Activated naive CD4-positive, alpha-beta T cell (primary cell): ENCODE results near the gene MYL6.
"Not testable (repeated sequence)": the region's sequence is repeated elsewhere in the genome, so short reads cannot be mapped to it uniquely, and the experiment has no call there.

Experiments
- DNase-seq, 4 experiments: peaks; one replicate each; lab custom pipeline; 2025; lab: John Stamatoyannopoulos, UW

Gene MYL6

DNA sequence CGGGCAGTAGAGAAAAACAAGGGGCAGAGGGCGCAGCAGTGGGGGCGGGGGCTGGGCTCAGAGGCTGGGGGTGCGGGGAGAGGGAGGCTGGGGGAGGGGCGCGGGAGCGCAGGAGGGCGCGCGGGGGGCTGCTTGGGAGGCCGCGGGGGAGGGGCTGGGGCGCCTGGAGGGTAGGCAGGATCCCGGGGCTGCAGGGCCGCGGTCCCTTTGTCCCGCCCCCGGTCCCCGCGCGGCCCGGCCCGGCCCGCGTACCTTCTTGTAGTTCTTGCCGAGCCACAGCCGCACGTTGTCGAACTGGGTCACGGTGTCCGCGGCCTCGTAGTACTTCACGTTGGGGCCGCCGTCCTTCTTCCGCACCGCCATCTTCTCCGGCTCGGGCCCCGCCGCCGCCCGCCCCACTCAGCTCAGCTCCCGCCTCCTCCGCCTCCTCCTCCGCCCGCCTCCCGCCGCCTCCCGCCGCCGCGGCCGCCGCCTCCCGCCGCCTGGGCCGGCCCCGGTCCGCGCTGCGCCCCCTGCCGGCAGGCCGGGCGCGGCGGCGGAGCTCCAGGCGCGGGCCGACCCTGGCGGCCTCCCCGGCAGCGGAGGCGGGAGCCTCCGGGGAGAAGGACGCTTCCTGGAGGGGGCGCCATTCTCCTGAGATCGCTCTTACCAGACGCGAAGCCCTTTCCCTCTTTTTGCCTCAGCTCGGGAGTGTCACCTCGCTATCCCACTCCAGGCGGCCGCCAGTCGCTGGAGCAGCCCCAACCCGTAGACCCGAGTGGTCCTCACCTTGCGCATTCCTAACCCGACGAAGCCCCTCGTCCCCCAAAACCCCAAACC, 31.1 kb downstream of the MYL6 start, which contains the start of gene SMARCC2:
Gene SMARCC2, minus strand, starts transcription at position 385 of the 819 bp plus-strand sequence. Its CDS starts 22 bp downstream, at position 363.
- DNase-seq, result peak; percentile 65 to 81 (median 70)

DNA sequence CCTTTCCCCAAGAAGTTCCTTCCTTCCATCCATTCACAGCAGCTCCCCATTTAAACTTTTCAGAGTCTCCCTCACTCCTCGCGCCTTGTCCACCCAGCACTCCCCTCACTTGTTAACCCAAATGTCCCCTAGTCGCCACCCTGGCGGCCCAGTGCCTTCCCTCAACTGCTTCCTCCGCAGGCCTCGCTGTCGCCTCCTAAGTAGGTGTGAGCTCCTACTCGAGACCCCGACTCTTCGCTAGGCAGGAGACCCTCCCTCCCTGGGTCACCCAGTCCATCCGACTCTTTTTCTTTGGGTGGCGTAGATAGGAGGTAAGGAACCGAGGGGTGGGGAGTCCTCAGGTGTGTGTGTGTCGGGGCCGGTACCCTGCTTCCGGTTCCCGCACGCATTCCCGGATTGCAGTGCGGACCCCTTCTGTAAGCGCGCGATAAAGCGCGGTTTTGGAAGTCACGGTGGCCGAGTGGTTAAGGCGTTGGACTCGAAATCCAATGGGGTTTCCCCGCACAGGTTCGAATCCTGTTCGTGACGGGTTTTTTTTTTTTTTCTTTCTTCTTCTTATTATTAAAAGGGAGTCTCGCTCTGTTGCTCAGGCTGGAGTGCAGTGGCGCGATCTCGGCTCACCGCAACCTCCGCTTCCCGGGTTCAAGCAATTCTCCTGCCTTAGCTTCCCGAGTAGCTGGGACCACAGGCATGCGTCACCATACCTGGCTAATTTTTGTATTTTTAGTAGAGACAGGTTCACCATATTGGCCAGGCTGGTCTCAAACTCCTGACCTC, 31.9 kb downstream of the MYL6 start:
- peak; percentile 55 to 88 (median 75) for DNase-seq

DNA sequence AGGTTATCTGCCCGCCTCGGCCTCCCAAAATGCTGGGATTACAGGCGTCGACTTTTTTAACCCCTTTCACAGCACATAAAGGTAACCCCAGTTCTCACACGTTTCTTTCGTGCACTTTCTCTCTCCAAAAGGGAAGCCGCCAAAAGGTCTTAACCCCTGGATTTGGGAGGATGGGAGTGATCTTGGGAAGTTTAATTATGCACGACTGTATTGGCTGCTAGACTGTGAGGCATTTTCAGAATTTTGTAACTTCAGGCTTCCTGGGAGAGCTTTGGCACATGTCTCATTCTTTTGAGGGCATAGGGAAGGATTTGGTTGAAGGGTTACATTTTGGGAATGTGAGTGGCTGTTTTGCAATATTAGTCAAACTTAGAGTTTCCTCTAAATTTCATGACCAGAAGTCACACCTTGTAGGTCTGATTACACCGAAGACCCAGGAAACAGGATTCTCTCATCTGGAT, 32.6 kb downstream of the MYL6 start:
- DNase-seq, result no peak

DNA sequence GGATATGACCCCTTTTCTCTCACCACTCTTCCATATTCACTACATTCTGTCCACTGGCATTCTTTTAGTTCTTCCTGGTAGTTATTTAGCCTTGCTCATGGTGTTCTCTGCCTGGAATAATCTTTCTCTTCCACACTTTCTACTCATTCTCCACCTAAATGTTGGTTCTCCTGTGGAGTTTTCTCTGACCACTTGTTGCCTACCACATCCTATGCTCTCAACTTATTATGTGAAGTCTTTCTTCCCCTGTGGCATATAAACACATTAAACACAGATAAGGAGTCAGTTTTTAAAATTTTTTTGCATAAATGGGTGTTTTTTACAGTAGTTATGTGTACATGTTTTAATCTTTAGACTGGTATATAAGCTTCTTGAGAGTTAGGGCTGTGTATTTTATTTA, 34.4 kb downstream of the MYL6 start:
- DNase-seq, result no peak

DNA sequence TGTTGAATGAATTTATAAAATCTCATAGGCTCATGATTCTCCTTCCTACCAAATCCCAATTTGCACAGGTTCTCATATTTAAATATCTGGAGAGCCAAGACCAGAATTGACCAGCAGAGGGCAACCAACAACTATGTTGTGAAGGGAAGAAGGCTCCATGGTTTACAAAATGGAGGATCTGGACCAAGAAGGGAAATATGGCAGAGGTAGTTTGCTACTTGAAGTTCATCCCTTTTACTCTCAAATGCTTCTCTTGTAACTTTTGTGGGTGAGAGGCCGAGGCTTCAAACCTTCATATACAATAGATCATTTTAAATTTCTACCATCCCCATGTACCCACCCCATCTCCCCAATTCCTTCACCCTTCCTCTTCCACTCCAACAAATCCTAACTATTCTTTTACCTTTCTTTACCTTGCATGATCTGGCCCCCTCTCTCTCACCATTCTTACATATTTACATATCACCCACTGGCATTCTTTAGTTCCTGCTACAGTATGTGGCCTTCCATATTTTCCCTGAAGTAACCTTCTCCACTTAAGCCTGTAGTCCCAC, 34.9 kb downstream of the MYL6 start:
- peak; percentile 7 to 48 (median 24) for DNase-seq

DNA sequence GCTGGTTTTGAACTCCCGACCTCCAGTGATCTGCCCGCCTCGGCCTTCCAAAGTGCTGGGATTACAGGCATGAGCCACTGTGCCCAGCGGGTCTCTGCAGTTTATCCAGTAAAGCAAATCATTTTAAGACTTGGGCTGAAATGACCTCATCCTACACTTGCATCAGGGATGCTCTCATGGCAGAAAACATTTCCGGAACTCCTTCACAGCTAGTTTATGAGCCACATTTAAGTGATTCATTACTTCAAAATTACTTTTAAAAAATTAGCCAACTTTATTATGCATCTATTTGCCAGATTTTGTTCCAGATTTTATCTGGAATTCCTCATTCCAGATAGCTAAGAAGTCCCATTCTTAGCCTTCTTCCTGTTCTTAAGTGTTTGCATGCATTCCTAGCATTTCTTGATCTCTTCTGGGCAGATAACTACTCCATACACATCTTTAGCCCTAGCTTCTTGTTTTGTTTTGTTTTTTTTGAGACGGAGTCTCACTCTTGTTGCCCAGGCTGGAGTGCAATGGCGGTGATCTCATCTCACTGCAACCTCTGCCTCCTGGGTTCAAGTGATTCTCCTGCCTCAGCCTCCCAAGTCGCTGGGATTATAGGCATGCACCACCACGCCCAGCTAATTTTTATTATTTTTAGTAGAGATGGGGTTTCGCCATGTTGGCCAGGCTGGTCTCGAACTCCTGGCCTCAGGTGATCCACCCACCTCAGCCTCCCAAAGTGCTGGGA, 38.8 kb downstream of the MYL6 start:
- DNase-seq, result not testable (repeated sequence)

DNA sequence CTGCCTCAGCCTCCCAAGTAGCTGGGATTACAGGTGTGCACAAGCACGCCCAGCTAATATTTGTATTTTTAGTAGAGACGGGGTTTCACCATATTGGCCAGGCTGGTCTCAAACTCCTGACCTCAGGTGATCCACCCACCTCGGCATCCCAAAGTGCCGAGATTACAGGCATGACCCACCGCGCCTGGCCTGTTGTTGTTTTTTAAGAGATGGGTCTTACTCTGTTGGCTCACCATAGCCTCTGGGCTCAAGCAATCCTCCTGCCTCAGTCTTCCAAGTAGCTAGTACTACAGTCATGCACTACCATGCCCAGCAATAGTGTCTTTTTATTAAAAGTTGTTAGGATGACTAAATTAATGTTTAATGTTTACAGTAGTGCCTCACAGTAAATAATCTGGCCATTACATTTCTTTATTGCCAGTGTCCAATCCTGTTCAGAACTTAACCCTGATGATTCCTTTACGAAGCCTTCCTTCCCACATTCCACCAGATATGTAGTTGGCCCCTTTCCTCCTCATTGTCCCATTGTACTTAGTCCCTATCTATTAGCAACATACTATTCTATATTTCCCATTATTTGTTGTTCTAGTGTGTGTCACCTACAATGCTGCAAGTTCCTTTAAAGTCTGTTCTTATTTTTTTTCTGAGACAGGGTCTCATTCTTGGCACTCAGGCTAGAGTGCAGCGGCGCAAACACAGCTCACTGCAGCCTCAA, 39.9 kb downstream of the MYL6 start:
- DNase-seq, result no peak

DNA sequence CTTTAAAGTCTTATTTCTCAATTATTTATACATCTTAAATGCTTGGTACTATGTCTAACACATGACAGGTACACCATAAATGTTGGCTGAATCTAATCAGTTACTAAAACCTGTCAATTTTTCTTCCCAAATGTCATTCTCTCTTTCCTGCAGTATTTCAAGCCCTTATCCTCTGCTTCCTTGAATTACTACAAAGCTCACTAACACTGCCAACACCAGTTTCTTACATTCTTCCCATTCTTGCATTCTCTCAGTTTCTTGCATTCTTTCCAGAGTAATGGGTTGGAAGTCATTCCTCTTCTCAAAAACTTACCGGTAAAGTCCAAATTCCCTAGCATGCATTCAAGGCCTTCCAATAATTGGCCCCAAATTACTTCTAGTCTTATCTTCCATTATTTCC, 40.7 kb downstream of the MYL6 start:
- no peak for DNase-seq

DNA sequence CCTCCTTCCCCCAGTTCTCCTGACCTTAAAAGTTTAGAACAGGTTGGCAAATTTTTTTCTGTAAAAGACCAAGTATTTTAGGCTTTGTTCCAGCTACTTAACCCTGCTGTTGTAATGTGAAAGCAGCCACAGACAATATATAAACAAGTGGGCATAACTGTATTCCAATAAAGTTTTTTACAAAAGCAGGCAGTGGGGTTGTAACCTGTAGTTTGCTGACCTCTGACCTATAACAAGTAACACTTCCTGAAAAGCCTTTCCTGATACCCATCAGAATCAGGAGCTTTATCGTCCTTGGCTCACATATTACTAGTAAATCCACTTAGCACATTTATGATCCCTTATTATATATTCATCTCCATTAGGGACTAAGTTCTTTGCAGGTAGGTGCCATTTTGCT, 44.2 kb downstream of the MYL6 start:
- DNase-seq, result no peak

DNA sequence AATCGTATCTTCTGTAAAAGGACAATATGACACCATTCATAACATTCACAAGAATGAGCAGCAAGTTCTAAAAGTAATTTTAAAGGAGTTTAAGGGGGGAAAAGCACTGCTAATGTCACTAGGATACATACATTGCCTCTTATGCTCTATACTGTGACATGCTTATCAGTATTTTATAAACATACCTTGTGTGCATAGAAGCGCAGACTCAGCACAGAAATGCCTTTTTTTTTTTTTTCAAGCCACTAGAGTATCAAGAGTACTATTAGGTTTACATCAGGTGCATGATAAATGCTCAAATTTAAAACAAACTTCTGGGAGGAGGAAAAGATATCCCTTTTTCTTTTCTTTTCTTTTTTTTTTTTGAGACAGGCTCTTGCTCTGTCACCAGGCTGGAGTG, 44.7 kb downstream of the MYL6 start:
- DNase-seq, result no peak

DNA sequence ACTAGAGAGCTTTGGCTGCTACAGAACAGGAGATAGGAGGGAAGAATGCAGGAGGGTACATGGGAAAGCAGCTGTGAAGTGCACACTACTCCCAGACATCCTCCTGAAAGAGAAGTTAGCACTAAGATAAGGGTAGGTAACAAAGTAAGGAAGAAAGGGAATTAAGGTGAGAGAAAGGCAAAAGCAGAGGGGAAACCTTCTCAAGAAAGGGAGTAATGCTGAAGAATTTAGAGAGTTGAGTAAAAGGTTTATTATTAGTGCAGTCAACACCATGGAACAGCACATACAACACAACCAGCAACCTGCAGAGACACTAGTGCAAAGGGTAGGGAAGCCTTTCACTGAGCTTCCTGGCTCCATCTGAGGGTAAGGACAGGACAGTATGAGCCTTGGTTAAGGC, 46.1 kb downstream of the MYL6 start:
- no peak for DNase-seq

DNA sequence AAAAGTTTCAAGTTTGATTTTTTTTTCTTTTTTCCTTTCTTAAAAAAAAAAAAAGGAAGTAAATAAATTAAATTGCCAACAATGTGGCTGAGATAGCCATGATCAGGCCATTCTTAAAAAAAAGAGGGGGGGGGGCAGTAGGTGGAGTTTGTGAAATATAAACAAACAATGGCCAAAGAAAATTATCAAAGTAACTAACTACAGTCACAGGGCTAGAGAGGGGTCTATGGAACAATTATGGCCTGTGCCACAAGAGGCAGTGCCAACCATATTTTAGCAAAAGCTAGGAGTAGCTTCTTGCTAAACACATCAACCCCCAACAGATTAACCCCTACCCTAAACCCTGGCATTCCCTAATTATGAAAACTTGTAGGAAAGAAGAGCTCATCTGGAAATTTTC, 47.3 kb downstream of the MYL6 start:
- DNase-seq, result no peak

DNA sequence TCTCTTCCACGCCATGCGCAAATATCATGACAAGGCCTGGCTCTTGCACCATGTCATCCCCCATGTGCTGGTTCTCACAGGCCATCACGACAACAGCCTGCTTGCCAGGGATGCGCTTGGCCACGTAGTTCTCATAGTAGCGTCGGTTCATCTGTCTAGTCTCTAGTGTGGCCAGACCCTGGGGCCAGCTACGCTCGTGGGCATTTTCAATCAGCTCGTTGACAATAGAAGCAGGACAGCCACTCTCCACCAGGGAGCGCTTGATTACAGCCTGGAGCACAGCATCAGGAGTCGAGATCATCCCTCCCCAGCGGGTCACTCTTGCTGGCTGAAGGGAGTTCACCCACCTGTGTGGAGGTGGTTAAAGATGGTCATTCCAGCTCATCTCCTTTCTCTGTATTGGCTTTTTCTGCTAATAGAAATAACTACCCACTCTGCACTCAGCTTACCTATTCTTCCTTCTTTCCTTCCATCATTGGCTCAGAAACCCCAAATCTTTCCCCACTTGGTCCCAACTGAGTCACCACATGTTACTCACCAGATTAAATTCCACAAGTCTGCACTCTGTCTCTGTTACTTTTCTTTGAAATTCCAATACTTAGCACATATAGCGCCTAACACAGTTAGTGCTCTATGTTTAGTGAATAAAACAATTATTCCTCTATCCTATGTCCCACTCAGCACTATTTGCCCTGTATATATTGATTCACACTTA, 48.5 kb downstream of the MYL6 start:
- DNase-seq, result peak in 2 of 4 experiments; percentile 5 to 19

DNA sequence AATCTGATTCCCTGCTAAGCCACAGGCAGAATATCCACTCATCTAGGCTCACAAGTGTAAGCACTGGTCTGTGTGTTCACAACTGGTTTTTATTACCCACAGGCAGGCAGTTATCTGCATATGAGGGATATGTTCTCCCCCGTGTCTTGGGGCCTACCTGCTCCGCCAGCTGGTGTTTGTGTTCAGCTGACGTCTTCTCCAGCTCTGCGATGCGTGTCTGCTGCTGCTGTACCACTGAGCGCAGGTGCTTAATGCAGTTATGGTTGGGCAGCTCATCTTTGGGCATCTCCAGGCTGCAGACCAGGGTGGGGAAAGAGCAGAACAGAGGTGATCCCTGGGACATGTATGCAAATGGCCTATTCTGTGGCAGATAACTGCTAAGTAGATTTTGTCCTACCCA, 49.8 kb downstream of the MYL6 start:
- no peak for DNase-seq
